PC-9 (cell line): ENCODE data around the gene VTN. TPM values are rescaled to one million over a fixed set of nuclear protein-coding genes. Genes with fewer than 3 reads are reported as not detected.

ENCODE experiments used
- BruUV-seq: library from RNA; stranded (reverse); fragments of 400-500 nt; replicated peaks from 2 replicates; lab custom pipeline; 2021; lab: Mats Ljungman, UMichigan
- CTCF ChIA-PET: fragments of 300-600 bp; sonication (Branson Sonifier 250); formaldehyde crosslinking; loops from one replicate; lab custom pipeline; 2022; ENCODE audit warnings: antibody characterized with exemption; lab: Charles Lee
- POLR2A ChIA-PET: fragments of 300-600 bp; sonication (Branson Sonifier 250); formaldehyde crosslinking; loops from one replicate; lab custom pipeline; 2022; ENCODE audit warnings: antibody characterized with exemption; ENCODE audit not compliant: unreplicated experiment; lab: Charles Lee
- DNase-seq, 2 experiments: peaks; one replicate each; pipeline versions ENCODE4 v3.0.0 to v3.0.0-alpha.2; 2015 to 2022; ENCODE audit warnings: mixed read lengths in 1 of 2
- H2AFZ ChIP-seq: fragments of 200-600 bp; sonication (generic); 2 replicates; pipeline ENCODE4 v1.8.1; 2017; ENCODE audit warnings: antibody characterized with exemption
- H3F3A ChIP-seq: fragments of 200-600 bp; sonication (generic); 2 replicates; pipeline ENCODE4 v1.8.1; 2017; ENCODE audit warnings: antibody characterized with exemption, mild to moderate bottlenecking, low read depth; ENCODE audit not compliant: insufficient read depth
- H3K27ac ChIP-seq: fragments of 200-600 bp; sonication (generic); 2 replicates; pipeline ENCODE4 v1.6.1; 2016; ENCODE audit warnings: mixed run types
- H3K27me3 ChIP-seq: fragments of 200-600 bp; sonication (generic); 2 replicates; pipeline ENCODE4 v1.6.1; 2016; ENCODE audit warnings: low read depth, mixed run types; ENCODE audit not compliant: insufficient read depth
- H3K36me3 ChIP-seq: fragments of 200-600 bp; sonication (generic); 2 replicates; pipeline ENCODE4 v1.6.1; 2016; ENCODE audit warnings: low read depth, mixed run types
- H3K4me1 ChIP-seq: fragments of 200-600 bp; sonication (generic); replicated peaks from 2 replicates; pipeline ENCODE4 v1.6.1; 2016; ENCODE audit warnings: mixed run types; ENCODE audit not compliant: insufficient read depth
- H3K4me2 ChIP-seq: fragments of 200-600 bp; sonication (generic); 2 replicates; pipeline ENCODE4 v1.6.1; 2017; ENCODE audit warnings: mixed run types
- H3K4me3 ChIP-seq: fragments of 200-600 bp; sonication (generic); 2 replicates; pipeline ENCODE4 v1.6.1; 2016; ENCODE audit warnings: mixed run types
- H3K79me2 ChIP-seq: fragments of 200-600 bp; sonication (generic); 2 replicates; pipeline ENCODE4 v1.6.1; 2017; ENCODE audit warnings: low read depth, mixed run types
- H3K9me2 ChIP-seq: fragments of 200-600 bp; sonication (generic); 2 replicates; pipeline ENCODE4 v1.8.1; 2017; ENCODE audit warnings: mild to moderate bottlenecking; ENCODE audit not compliant: insufficient read depth
- H3K9me3 ChIP-seq: fragments of 200-600 bp; sonication (generic); 2 replicates; pipeline ENCODE4 v1.8.1; 2016; ENCODE audit warnings: low read depth; ENCODE audit not compliant: insufficient read depth
- H4K20me1 ChIP-seq: fragments of 200-600 bp; sonication (generic); 2 replicates; pipeline ENCODE4 v1.8.1; 2017; ENCODE audit not compliant: insufficient read depth
- CTCF ChIP-seq: fragments of 200-600 bp; sonication (generic); conservative IDR thresholded peaks from 2 replicates; pipeline ENCODE4 v1.6.1; 2017; ENCODE audit warnings: mixed run types, antibody characterized with exemption, mild to moderate bottlenecking, moderate library complexity
- EZH2 ChIP-seq: fragments of 200-600 bp; sonication (generic); IDR thresholded peaks from 2 replicates; pipeline ENCODE4 v1.8.0; 2017; ENCODE audit warnings: antibody characterized with exemption, low read depth
- intact Hi-C: fragments of 100-400 bp; cut with micrococcal nuclease; formaldehyde crosslinking; loops from one replicate; pipeline ENCODE4 v1.10.0; 2022; ENCODE audit not compliant: unreplicated experiment
- microRNA-seq: library from miRNA; unstranded; fragments of <30 nt; microRNA quantifications from one replicate; pipeline ENCODE4 v1.2.0, GENCODE V29; 2021; ENCODE audit warnings: borderline number of aligned reads, borderline replicate concordance
- total RNA-seq: library from RNA; stranded (reverse); gene quantifications from 2 replicates; pipeline ENCODE4 v1.2.3, GENCODE V29; 2021

VTN gene
- total RNA-seq, 1 experiment from 2014 or later = not detected

- H3K27me3 ChIP-seq = no peaks in the 10 kb centered on the region
- H3K36me3 ChIP-seq = no peaks in the 10 kb centered on the region
- CTCF ChIA-PET = no interaction called here
- H3F3A ChIP-seq = no peaks in the 10 kb centered on the region
- H3K9me2 ChIP-seq = no peaks in the 10 kb centered on the region
- POLR2A ChIA-PET = interaction anchor here (0.6 kb wide), 1 partner anchor 167 kb away, joined by 7 read pairs; no protein-coding TSS in a partner anchor
- H3K4me2 ChIP-seq = peak within 1 kb of the TSS; percentile 92
- 0 out of 2 replicates have a peak, but pooled peaks have one; percentile 34 for TF ChIP-seq CTCF
- TF ChIP-seq EZH2 = no peak
- H3K79me2 ChIP-seq = peaks cover 47% of the 10 kb centered on the region
- H3K4me3 ChIP-seq = peak within 1 kb of the TSS; percentile 75
- H3K4me1 ChIP-seq = peaks cover 34% of the 10 kb centered on the region
- H3K9me3 ChIP-seq = no peaks in the 10 kb centered on the region
- no peaks in the 10 kb centered on the region for H4K20me1 ChIP-seq
- BruUV-seq = no TSS peak
- intact Hi-C loops = loop anchor here (1.0 to 5.0 kb wide), 3 partner anchors 17 to 54 kb away; no protein-coding TSS in a partner anchor
- H2AFZ ChIP-seq = peak within 1 kb of the TSS; percentile 92
- peak; percentile 93 for DNase-seq
- H3K27ac ChIP-seq = no peak within 1 kb of the TSS
These were observed 51.1 kb downstream of the VTN start, which contains the start of gene TMEM97 for GRCh38 chr17:28318759-28319597. Gene TMEM97, plus strand, starts transcription at chr17:28319200. Its CDS starts 40 bp downstream, at chr17:28319240.

- Histone ChIP-seq H3K9me2 (no peaks in the 10 kb centered on the region), H4K20me1 (no peaks in the 10 kb centered on the region), H3K27me3 (no peaks in the 10 kb centered on the region), H3K79me2 (peaks cover 39% of the 10 kb centered on the region), H3K4me1 (peaks cover 29% of the 10 kb centered on the region), H3K27ac (no peak overlapping the region), H3K4me3 (peak overlapping the region; percentile 75), H3K9me3 (no peaks in the 10 kb centered on the region), H3F3A (no peaks in the 10 kb centered on the region), H2AFZ (peak overlapping the region; percentile 83), H3K4me2 (peak overlapping the region; percentile 92), H3K36me3 (no peaks in the 10 kb centered on the region)
- no peak for DNase-seq
- no TSS peak for BruUV-seq
- CTCF ChIA-PET = no interaction called here
- POLR2A ChIA-PET = no interaction called here
- intact Hi-C loops = loop anchor here (2.0 to 5.0 kb wide), 2 partner anchors 36 to 55 kb away; no protein-coding TSS in a partner anchor
- TF ChIP-seq EZH2 (no peak), CTCF (no peak)
These were observed 51.9 kb downstream of the VTN start for GRCh38 chr17:28317966-28318758.

Small RNA genes lying within 50 kb of the gene (microRNA-seq; reads per million reads assigned to microRNA genes)
- gene MIR4723 = 2.7 reads per million

Other genes starting within 250 kb of the VTN start
- gene TMEM97, start 51.1 kb downstream of the VTN start, total RNA-seq = 28.8 and 46.4 TPM in 2 replicates
- gene IFT20, start 34.8 kb downstream of the VTN start, total RNA-seq = 35.3 and 42.3 TPM in 2 replicates
- gene TNFAIP1, start 34.5 kb downstream of the VTN start, total RNA-seq = 46.8 and 48.8 TPM in 2 replicates
- gene POLDIP2, start 12.8 kb downstream of the VTN start, total RNA-seq = 84.5 and 98.2 TPM in 2 replicates
- not detected in 2 replicates for gene SEBOX, start 5.1 kb downstream of the VTN start, total RNA-seq
- gene SARM1, start 1.4 kb upstream of the VTN start, total RNA-seq = 7.3 and 8.6 TPM in 2 replicates
- gene SLC46A1, start 35.9 kb upstream of the VTN start, total RNA-seq = 12.6 and 14.9 TPM in 2 replicates
- gene SLC13A2, start 103.3 kb upstream of the VTN start, total RNA-seq = not detected in 2 replicates
- gene FOXN1, start 136.0 kb upstream of the VTN start, total RNA-seq = not detected in 2 replicates
- gene UNC119, start 182.3 kb upstream of the VTN start, total RNA-seq = 39.7 and 48.8 TPM in 2 replicates
- 57.6 and 64.2 TPM in 2 replicates for gene PIGS, start 201.2 kb upstream of the VTN start, total RNA-seq
- gene ALDOC, start 206.6 kb upstream of the VTN start, total RNA-seq = 17.4 and 21.6 TPM in 2 replicates
- gene SPAG5, start 228.7 kb upstream of the VTN start, total RNA-seq = 101 and 109 TPM in 2 replicates
- gene RSKR, start 243.9 kb upstream of the VTN start, total RNA-seq = 21.7 and 25.8 TPM in 2 replicates